GM12878 (cell line): ENCODE data around the gene NOS1AP. TPM values are rescaled to one million over a fixed set of nuclear protein-coding genes. Genes with fewer than 3 reads are reported as not detected.

Source experiments
- ATAC-seq: fragments of 200-7000 bp; cut with Tn5 transposase; 3 replicates; pipeline ENCODE4 v1.9.1; 2020; ENCODE audit warnings: mild to moderate bottlenecking, moderate library complexity
- BruUV-seq: library from RNA; stranded (reverse); fragments of 400-500 nt; replicated peaks from 2 replicates; lab custom pipeline; 2021; lab: Mats Ljungman, UMichigan
- CTCF ChIA-PET: fragments of 300-600 bp; sonication (Branson Sonifier 250); formaldehyde crosslinking; extraction: SDS; loops from one replicate; lab custom pipeline; 2021; ENCODE audit warnings: inconsistent platforms; lab: Yijun Ruan, JAX
- POLR2A ChIA-PET: fragments of 350-600 bp; formaldehyde crosslinking; extraction: SDS; loops from one replicate; lab custom pipeline; 2021; ENCODE audit warnings: inconsistent platforms; lab: Charles Lee
- RAD21 ChIA-PET: fragments of 300-600 bp; sonication (Branson Sonifier 250); formaldehyde crosslinking; loops from one replicate; lab custom pipeline; 2023; ENCODE audit warnings: antibody characterized with exemption; ENCODE audit not compliant: unreplicated experiment; lab: Charles Lee
- SMC1A ChIA-PET: fragments of 300-600 bp; sonication (Branson Sonifier 250); formaldehyde crosslinking; loops from one replicate; lab custom pipeline; 2023; ENCODE audit not compliant: unreplicated experiment, uncharacterized antibody; lab: Charles Lee
- DNase-seq: peaks from one replicate; pipeline ENCODE4 v3.0.0-alpha.2; 2011; ENCODE audit warnings: low read depth, low spot score
- FAIRE-seq: peaks from 3 replicates; lab custom pipeline; 2011; peaks lifted over from hg19 to GRCh38; lab: Jason Lieb, UNC
- H2AFZ ChIP-seq: 2 replicates; pipeline ENCODE4 v1.6.0; 2011; ENCODE audit warnings: low read depth, low read length, control low read depth; ENCODE audit not compliant: control insufficient read depth
- H3K27ac ChIP-seq: 2 replicates; pipeline ENCODE4 v1.5.1; 2011; ENCODE audit warnings: control low read depth; ENCODE audit not compliant: control insufficient read depth, insufficient read depth
- H3K27me3 ChIP-seq, 2 experiments: replicated peaks in 1 of 2; 2 replicates each; pipeline versions ENCODE4 v1.6.0 to v1.6.1; 2011; ENCODE audit warnings: low read length in 1 of 2; ENCODE audit not compliant: control insufficient read depth in 2 of 2, insufficient read depth in 2 of 2
- H3K36me3 ChIP-seq, 2 experiments: 2 replicates each; pipeline ENCODE4 v1.5.1; 2011; ENCODE audit warnings: low read length in 1 of 2; ENCODE audit not compliant: control insufficient read depth in 2 of 2, insufficient read depth in 2 of 2
- H3K4me1 ChIP-seq: 2 replicates; pipeline ENCODE4 v1.6.1; 2011; ENCODE audit warnings: mild to moderate bottlenecking, low read length, moderate library complexity, mixed read lengths; ENCODE audit not compliant: control insufficient read depth, insufficient read depth
- H3K4me2 ChIP-seq: 2 replicates; pipeline ENCODE4 v1.6.0; 2011; ENCODE audit warnings: control low read depth; ENCODE audit not compliant: control insufficient read depth, insufficient read depth
- H3K4me3 ChIP-seq: fragments of 200-600 bp; sonication (generic); 2 replicates; pipeline ENCODE4 v1.5.1; 2016
- H3K79me2 ChIP-seq: 2 replicates; pipeline ENCODE4 v1.6.0; 2011; ENCODE audit warnings: low read length; ENCODE audit not compliant: control insufficient read depth, insufficient read depth
- H3K9ac ChIP-seq: 2 replicates; pipeline ENCODE4 v1.8.0; 2011; ENCODE audit warnings: low read length, control low read depth, mixed read lengths; ENCODE audit not compliant: control insufficient read depth, insufficient read depth
- H3K9me3 ChIP-seq: replicated peaks from 3 replicates; pipeline ENCODE4 v1.5.1; 2011; ENCODE audit warnings: mild to moderate bottlenecking, low read length; ENCODE audit not compliant: control insufficient read depth, insufficient read depth
- H4K20me1 ChIP-seq: 2 replicates; pipeline ENCODE4 v1.6.0; 2011; ENCODE audit not compliant: control insufficient read depth, insufficient read depth
- ASH2L ChIP-seq: fragments of 300-600, 200-600 bp; sonication (generic); IDR thresholded peaks from 2 replicates; pipeline ENCODE4 v1.6.1; 2017; ENCODE audit warnings: low read depth, mild to moderate bottlenecking, borderline replicate concordance
- BHLHE40 ChIP-seq, 2 experiments: fragments of 450-650 bp in 1 of 2; IDR thresholded peaks; 2 replicates each; pipeline ENCODE4 v1.6.1; 2011 to 2017; ENCODE audit warnings: low read depth in 2 of 2, borderline replicate concordance in 1 of 2, improper control_type of control experiment in 1 of 2, low read length in 1 of 2, mild to moderate bottlenecking in 1 of 2
- CHD2 ChIP-seq: IDR thresholded peaks from 2 replicates; pipeline ENCODE4 v1.6.1; 2011; ENCODE audit warnings: low read depth, low read length, improper control_type of control experiment, borderline replicate concordance
- CHD4 ChIP-seq: fragments of 200-600 bp; sonication (generic); IDR thresholded peaks from 2 replicates; pipeline ENCODE4 v1.6.1; 2016; ENCODE audit warnings: mild to moderate bottlenecking
- ESRRA ChIP-seq: IDR thresholded peaks from 2 replicates; pipeline ENCODE4 v1.6.1; 2012; ENCODE audit warnings: mild to moderate bottlenecking, low read length, improper control_type of control experiment
- JUNB ChIP-seq: IDR thresholded peaks from 2 replicates; pipeline ENCODE4 v1.6.1; 2016; ENCODE audit warnings: antibody characterized with exemption, mild to moderate bottlenecking
- JUND ChIP-seq: IDR thresholded peaks from 2 replicates; pipeline ENCODE4 v1.6.1; 2012; ENCODE audit warnings: low read depth, mild to moderate bottlenecking, low read length, improper control_type of control experiment, moderate library complexity
- KAT2A ChIP-seq: conservative IDR thresholded peaks from 2 replicates; pipeline ENCODE4 v1.6.1; 2011; ENCODE audit warnings: low read depth, low read length; ENCODE audit not compliant: control insufficient read depth
- MEF2A ChIP-seq: IDR thresholded peaks from 2 replicates; pipeline ENCODE4 v1.6.1; 2011; ENCODE audit warnings: low read depth, mild to moderate bottlenecking, low read length, moderate library complexity; ENCODE audit not compliant: insufficient read depth
- MTA2 ChIP-seq: fragments of 450-650 bp; IDR thresholded peaks from 2 replicates; pipeline ENCODE4 v1.6.1; 2016; ENCODE audit warnings: low read depth, mild to moderate bottlenecking, moderate library complexity
- MYB ChIP-seq: fragments of 150-350 bp; IDR thresholded peaks from 2 replicates; pipeline ENCODE4 v1.6.1; 2014; ENCODE audit warnings: mild to moderate bottlenecking, low read depth, low read length, borderline replicate concordance
- RUNX3 ChIP-seq: IDR thresholded peaks from 2 replicates; pipeline ENCODE4 v1.6.1; 2012; ENCODE audit warnings: low read length, inconsistent platforms
- SMAD1 ChIP-seq: fragments of 450-650 bp; IDR thresholded peaks from 2 replicates; pipeline ENCODE4 v1.6.1; 2018; ENCODE audit warnings: mild to moderate bottlenecking, low read depth; ENCODE audit not compliant: partially characterized antibody
- TCF3 ChIP-seq: IDR thresholded peaks from 2 replicates; pipeline ENCODE4 v1.6.1; 2012; ENCODE audit warnings: low read depth, mild to moderate bottlenecking, low read length, borderline replicate concordance; ENCODE audit not compliant: insufficient read depth
- YBX1 ChIP-seq: fragments of 450-650 bp; IDR thresholded peaks from 2 replicates; pipeline ENCODE4 v1.6.1; 2016; ENCODE audit warnings: antibody characterized with exemption
- ZNF207 ChIP-seq: fragments of 450-650 bp; IDR thresholded peaks from 2 replicates; pipeline ENCODE4 v1.6.1; 2014; ENCODE audit warnings: antibody characterized with exemption, mild to moderate bottlenecking, borderline replicate concordance
- WGBS: methylation state at CpG from one replicate; pipeline ENCODE4 v1.1.6; 2016; ENCODE audit warnings: low lambda C conversion rate; ENCODE audit not compliant: insufficient replicate concordance, insufficient coverage; ENCODE audit errors: missing lambda C conversion rate; 5-methylcytosine and 5-hydroxymethylcytosine counted together
- in situ Hi-C: fragments of 300-500 bp; cut with MboI; formaldehyde crosslinking; loops from 9 replicates; pipeline ENCODE4 v1.14.3; 2018; ENCODE audit warnings: mixed read lengths
- intact Hi-C: fragments of 100-400 bp; cut with micrococcal nuclease; formaldehyde crosslinking; loops from one replicate; pipeline ENCODE4 v1.14.2; 2022; ENCODE audit not compliant: unreplicated experiment
- polyA plus RNA-seq, 11 experiments: library from polyadenylated mRNA; depleted of rRNA in 4 of 11; unstranded in 6 of 11; stranded (reverse) in 5 of 11; fragments of >200 nt; fragmentation: Nextera tagmentation in 4 of 11; fragmentation: Illumina TruSeq in 1 of 11; extraction: Ambion mirVana in 4 of 11; extraction: Trizol in 1 of 11; gene quantifications; 1 replicate in 1 of 11; 2 replicates in 10 of 11; pipeline versions ENCODE4 v1.2.1 to v1.2.3, GENCODE V29; 2011 to 2016; ENCODE audit warnings: inconsistent platforms in 2 of 11, missing spikeins in 2 of 11, low read depth in 1 of 11
- total RNA-seq, 4 experiments: library from RNA; depleted of rRNA in 3 of 4; stranded (reverse); fragments of >200 nt in 3 of 4; fragmentation: Illumina TruSeq in 1 of 4; extraction: Trizol in 1 of 4; gene quantifications; 2 replicates each; pipeline versions ENCODE4 v1.2.1 to v1.2.3, GENCODE V29; 2013 to 2021
- TF ChIP-seq, protein P1 (sequence below): IDR thresholded peaks from 2 replicates; pipeline ENCODE4 v1.6.1; 2012; ENCODE audit warnings: low read length, inconsistent platforms
- TF ChIP-seq, protein P2 (sequence below): fragments of 450-650 bp; conservative IDR thresholded peaks from 2 replicates; pipeline ENCODE4 v1.6.1; 2017; ENCODE audit warnings: mild to moderate bottlenecking, moderate library complexity

NOS1AP gene
- total and polyA plus RNA-seq, 10 of the 15 experiments (the other 5 are each of a cell fraction or from before 2014, with no cell fraction given): 0.03 to 0.15 TPM; not detected in 8

DNA sequence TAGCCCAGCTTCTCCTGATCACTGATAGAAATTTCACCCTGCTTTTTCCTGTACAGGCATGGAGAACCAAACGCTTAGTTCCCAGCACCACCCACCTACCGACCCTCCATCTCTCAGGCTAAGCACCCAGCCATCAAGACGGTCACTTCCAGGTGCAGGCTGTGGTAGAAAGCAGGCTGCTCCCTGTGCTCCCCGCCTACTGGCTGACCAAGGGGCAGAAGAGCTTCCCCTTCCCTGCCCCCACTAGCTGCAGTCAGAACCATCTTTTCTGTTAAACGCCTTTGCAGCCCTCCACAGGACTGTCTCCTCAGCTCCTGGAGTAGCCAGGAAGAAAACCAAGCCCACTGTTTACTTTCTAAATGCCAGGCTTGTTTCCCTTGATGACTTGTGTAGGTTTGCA lies 284.2 kb downstream of the NOS1AP start:
- DNase-seq (no peak), FAIRE-seq (no peak), ATAC-seq (no peak)
- Histone ChIP-seq H2AFZ (no peak overlapping the region), H4K20me1 (no peaks in the 10 kb centered on the region), H3K4me3 (no peak overlapping the region), H3K27me3 (peaks cover 0 to 2% of the 10 kb centered on the region in 2 experiments; a peak in 3 of 4 replicates), H3K36me3 (no peaks in the 10 kb centered on the region), H3K27ac (no peak overlapping the region), H3K9ac (no peak overlapping the region), H3K9me3 (no peaks in the 10 kb centered on the region), H3K4me2 (no peak overlapping the region), H3K4me1 (no peaks in the 10 kb centered on the region), H3K79me2 (no peaks in the 10 kb centered on the region)
- 16% methylated on average over 5 of the region's 5 CpGs for WGBS
- ChIA-PET CTCF (no interaction called here), SMC1A (interaction anchor here (5.2 kb wide), 1 partner anchor 38 kb away, joined by 84 read pairs; no protein-coding TSS in a partner anchor), POLR2A (no interaction called here), RAD21 (no interaction called here)
- BruUV-seq: no TSS peak
- intact Hi-C loops (no loop called here), in situ Hi-C loops (no loop called here)
- TF ChIP-seq MTA2 (no peak), CHD4 (no peak), ASH2L (no peak), JUND (no peak), ZNF207 (no peak), MEF2A (no peak), MYB (no peak), JUNB (no peak), YBX1 (no peak), SMAD1 (no peak), KAT2A (no peak), RUNX3 (no peak), BHLHE40 (IDR thresholded peaks at IDR 0.05; ENCODE audit: borderline replicate concordance in 1 of 2, low read depth in 2 of 2, low read length in 1 of 2) (no peak), TCF3 (no peak), ESRRA (no peak), CHD2 (no peak)
- TF ChIP-seq, protein P1, sequence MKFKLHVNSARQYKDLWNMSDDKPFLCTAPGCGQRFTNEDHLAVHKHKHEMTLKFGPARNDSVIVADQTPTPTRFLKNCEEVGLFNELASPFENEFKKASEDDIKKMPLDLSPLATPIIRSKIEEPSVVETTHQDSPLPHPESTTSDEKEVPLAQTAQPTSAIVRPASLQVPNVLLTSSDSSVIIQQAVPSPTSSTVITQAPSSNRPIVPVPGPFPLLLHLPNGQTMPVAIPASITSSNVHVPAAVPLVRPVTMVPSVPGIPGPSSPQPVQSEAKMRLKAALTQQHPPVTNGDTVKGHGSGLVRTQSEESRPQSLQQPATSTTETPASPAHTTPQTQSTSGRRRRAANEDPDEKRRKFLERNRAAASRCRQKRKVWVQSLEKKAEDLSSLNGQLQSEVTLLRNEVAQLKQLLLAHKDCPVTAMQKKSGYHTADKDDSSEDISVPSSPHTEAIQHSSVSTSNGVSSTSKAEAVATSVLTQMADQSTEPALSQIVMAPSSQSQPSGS: no peak
- TF ChIP-seq, protein P2, sequence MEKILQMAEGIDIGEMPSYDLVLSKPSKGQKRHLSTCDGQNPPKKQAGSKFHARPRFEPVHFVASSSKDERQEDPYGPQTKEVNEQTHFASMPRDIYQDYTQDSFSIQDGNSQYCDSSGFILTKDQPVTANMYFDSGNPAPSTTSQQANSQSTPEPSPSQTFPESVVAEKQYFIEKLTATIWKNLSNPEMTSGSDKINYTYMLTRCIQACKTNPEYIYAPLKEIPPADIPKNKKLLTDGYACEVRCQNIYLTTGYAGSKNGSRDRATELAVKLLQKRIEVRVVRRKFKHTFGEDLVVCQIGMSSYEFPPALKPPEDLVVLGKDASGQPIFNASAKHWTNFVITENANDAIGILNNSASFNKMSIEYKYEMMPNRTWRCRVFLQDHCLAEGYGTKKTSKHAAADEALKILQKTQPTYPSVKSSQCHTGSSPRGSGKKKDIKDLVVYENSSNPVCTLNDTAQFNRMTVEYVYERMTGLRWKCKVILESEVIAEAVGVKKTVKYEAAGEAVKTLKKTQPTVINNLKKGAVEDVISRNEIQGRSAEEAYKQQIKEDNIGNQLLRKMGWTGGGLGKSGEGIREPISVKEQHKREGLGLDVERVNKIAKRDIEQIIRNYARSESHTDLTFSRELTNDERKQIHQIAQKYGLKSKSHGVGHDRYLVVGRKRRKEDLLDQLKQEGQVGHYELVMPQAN: no peak
